HL-60/S4 (cell line): ENCODE measurements around the gene IFNK.

Experiments
- in situ Hi-C: fragments of 300-500 bp; cut with MboI; formaldehyde crosslinking; loops from 2 replicates; pipeline ENCODE4 v1.14.3; 2022; ENCODE audit warnings: low sequenced_read_pairs

Gene IFNK

GRCh38 chr9:27536168-27536567 is 12.1 kb downstream of the IFNK start:
- in situ Hi-C loops, result loop anchor here (25.0 kb wide), 1 partner anchor 199 kb away; no protein-coding TSS in a partner anchor

GRCh38 chr9:27537027-27537435 is 12.9 kb downstream of the IFNK start:
- in situ Hi-C loops, result loop anchor here (25.0 kb wide), 1 partner anchor 200 kb away; no protein-coding TSS in a partner anchor

- in situ Hi-C loops, result loop anchor here (25.0 kb wide), 1 partner anchor 200 kb away; no protein-coding TSS in a partner anchor
These were observed 13.7 kb downstream of the IFNK start for GRCh38 chr9:27537756-27538155.

GRCh38 chr9:27538647-27539046 is 14.6 kb downstream of the IFNK start:
- in situ Hi-C loops, result loop anchor here (25.0 kb wide), 1 partner anchor 201 kb away; no protein-coding TSS in a partner anchor

DNA sequence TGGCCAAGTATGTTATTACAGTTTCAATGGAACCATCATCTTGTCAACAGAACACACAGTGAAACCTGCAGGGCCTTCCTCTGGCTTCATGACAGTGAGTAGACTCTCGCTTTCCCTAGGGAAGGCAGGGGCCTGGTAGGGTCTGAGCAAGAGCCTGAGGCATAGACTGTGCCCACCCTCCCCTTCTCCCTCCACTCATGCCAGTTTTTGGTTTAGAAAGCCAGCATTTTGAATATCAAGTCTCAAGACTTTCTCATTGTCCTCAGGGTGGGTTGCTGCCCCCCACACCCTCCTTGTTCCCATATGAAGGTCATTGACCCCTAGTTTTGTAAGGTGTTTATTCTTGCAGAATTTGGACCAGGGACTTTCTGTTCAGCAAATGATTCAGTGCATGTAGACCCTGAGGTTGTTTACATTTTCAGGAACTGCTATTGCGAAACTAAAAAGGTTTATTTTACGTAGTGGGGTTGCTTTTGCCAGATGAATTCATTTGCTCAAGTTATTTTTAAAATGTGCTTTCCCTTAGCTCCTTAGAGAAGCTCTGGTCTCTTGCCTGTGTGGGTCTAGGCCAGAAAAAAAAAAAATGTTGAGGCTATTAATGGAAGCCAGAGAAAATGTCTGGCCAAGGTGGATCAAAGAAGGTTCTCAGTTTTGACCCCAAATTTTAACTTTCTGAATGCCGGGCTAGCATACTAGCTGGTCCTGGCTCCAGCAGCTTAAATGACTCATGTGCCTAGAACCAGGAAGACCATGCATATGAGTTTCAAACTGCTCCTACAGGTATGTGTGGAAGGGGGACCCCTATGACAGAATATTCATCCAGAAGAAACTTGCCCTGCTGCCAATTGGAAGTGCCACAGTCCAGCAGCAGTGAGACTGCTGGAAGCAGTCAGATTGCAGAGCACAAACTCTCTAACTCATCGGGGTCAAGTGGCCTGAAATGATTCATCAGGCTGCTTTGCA is 15.7 kb downstream of the IFNK start:
- in situ Hi-C loops, result loop anchor here (25.0 kb wide), 1 partner anchor 202 kb away; no protein-coding TSS in a partner anchor

- in situ Hi-C loops, result loop anchor here (25.0 kb wide), 1 partner anchor 203 kb away; no protein-coding TSS in a partner anchor
These were observed 16.4 kb downstream of the IFNK start for GRCh38 chr9:27540502-27540901.

- in situ Hi-C loops, result loop anchor here (25.0 kb wide), 1 partner anchor 204 kb away; no protein-coding TSS in a partner anchor
These were observed 17.6 kb downstream of the IFNK start for GRCh38 chr9:27541740-27542139.

GRCh38 chr9:27542508-27542907 is 18.4 kb downstream of the IFNK start:
- in situ Hi-C loops, result loop anchor here (25.0 kb wide), 1 partner anchor 205 kb away; no protein-coding TSS in a partner anchor

DNA sequence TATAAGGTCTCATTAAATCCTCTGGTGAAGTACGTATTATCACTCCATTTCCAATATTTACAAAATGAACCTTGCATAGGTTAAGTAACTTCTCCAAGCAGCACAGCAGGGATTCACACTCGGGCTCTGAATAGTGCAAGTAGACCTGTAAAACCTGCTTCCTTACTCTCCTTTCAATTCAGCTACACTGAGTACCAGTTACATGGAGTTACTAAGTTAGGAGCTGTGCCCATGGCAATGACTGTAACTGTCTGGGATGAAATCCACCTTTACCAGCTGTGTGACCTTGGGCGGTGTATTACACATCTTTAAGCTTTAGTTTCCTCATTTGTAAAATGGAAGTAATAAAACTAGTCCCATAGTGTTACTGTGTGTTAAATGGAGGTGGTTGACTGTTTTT is 21.4 kb downstream of the IFNK start:
- in situ Hi-C loops, result loop anchor here (25.0 kb wide), 1 partner anchor 208 kb away; no protein-coding TSS in a partner anchor

DNA sequence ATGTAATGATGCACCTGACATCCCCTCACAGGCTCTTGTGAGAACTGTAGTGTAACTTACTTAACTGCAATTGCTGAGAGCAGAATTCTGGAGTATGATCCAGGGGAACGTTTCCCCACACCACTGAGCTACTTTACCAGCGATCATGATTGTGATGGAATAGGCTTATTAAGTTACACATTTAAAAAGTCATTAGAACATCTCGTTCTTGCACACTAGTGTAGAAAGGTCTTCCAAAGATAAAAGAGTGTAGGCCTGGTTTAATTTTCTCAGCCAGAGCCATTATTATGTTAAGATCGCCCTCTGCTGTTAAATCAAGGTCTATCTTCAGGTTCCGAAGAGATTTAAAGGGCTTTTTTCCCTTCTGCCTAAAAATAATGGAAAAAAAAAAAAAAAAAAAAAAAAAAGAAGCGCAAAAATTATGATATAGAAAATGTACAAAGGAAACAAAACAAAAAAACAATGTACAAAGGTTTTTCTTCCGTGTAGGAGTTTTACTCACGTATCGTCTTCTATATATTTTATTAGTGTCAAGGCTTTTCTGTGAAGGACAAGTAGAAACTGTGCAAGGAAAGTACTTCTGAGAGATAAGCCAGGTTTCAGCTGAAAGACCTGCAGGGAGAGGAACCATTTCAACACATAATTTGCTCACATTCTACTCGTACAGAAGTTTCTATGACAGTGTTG is 24.1 kb downstream of the IFNK start:
- in situ Hi-C loops, result loop anchor here (25.0 kb wide), 1 partner anchor 211 kb away; no protein-coding TSS in a partner anchor

GRCh38 chr9:27549196-27549755 is 25.2 kb downstream of the IFNK start:
- in situ Hi-C loops, result loop anchor here (25.0 kb wide), 1 partner anchor 212 kb away; no protein-coding TSS in a partner anchor

DNA sequence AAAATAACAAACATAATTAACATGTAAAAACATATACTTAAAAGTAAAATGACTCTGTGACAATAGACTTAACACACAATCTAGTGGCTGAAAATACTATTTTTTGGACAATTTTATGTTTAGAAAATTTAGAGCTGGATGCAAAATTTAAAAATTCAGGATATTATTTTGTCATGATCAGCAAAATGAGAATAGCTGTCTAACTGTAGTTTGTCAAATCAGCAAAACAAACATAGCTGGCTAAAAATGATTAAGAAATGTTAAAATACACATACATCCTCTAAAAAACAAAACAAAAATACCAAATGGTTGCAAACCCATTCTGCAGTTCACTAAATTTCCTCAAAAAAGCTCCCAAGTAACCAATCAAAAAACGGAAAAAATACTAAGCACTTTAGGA is 30.6 kb downstream of the IFNK start:
- in situ Hi-C loops, result no loop called here

GRCh38 chr9:27556470-27556869 is 32.4 kb downstream of the IFNK start:
- in situ Hi-C loops, result no loop called here

DNA sequence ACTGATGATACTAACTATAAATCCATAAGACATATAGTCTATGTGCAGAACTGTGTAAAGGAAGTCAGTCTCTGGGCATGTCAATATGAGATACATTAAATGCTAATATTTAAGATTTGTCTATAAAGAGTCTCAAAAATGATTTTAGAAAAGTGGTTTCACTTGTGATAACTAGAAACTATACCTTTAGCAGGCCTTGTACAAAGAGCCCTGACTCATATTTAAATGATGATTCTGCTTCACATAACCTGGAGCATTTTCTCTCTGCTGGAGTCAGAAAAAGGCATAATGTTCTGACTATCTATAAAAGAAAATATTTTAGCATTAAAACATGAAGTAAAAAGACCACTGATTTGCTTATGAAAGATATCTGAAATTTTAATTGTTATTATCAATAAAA is 34.2 kb downstream of the IFNK start:
- in situ Hi-C loops, result no loop called here

DNA sequence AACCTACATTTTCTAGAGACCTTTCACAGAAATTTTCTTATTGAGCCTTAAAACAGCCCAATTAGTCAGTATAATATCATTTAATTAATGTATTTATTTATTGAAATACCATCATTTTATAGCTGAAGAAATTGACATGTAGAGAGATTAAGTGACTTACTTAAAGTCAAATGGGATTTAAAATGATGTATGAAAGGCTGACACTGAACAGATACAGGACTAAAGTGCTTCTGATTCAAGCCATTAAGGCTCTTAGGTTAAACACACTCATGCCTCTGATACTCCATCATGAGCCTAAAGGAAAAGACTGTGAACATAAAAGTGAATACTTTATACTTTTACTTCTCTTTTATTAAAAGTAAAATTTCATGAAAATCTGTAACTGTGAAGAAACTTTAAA is 36.4 kb downstream of the IFNK start:
- in situ Hi-C loops, result no loop called here

- in situ Hi-C loops, result no loop called here
These were observed 37.6 kb downstream of the IFNK start for GRCh38 chr9:27561685-27562084.

DNA sequence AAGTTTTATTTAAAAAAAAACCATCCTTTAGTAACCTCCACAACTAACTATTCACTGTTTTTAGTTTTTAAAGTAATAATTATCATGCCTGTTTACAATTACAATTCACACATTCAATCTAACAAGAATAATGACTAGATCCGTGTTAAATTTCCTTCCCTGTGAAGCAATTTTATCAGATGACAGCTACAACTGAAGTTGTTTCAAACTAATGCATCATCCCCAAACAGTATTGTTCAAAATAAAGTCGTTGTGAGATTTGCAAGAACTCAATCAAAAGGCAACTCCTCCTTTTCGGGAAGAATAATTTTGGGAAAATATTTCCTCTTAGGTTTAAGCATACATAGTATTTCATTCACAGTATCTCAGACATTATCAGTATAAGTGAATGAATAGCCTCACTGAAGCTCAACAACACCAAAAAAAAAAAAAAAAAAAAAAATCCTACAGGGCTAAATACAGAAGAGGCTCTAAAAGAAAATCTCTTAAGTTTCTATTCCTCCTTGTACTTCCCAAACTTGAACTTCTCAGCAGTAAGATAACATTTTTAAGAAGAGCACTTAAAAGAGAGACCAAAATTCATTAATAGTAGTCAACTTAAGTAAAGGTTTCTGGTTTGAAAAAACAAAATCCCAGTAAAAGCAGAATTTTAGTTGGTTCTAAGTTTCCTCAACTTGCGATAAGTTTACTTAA is 39.8 kb downstream of the IFNK start:
- in situ Hi-C loops, result no loop called here

GRCh38 chr9:27564670-27565069 is 40.6 kb downstream of the IFNK start:
- in situ Hi-C loops, result no loop called here

DNA sequence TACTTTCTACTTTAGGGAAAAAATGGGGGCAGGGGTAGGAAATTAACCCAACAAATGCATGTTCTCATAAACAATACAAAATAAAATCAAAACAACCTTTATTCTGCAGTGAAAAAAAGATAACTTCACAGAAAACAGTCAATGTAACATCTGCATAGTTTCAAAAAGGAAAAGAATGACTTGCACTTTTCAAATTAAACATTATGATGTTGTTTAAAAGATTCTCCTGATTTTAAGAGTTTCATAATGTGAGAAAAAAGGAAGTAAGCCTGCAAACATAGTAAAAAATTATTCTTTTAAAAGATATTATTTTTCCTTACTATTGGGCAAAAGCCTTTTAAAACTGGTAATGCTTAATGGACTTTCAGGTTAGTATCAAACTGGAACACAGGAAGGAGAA is 41.6 kb downstream of the IFNK start:
- in situ Hi-C loops, result no loop called here

DNA sequence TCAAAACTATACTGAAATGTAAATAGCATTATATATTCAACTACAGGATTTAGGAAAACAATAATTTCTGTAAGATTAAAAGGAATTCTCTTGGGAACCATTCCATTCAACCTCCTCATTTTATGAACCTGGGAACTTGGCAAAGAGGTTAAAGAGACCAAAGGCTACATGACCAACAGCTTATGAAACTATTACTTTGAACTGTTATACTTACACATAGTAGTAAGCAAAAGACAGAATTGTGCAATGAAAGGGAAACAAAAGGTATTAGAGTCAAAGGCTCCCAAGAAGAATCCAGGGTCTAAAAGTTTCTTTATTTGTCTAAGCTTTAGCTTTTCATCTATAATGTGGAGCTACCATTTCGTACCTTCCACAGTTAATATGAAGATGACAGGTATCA is 42.0 kb downstream of the IFNK start:
- in situ Hi-C loops, result no loop called here
